ENCODE data around the gene RBFOX1. TPM values are rescaled to one million over a fixed set of nuclear protein-coding genes. Genes with fewer than 3 reads are reported as not detected.

The RBFOX1 gene
- total and polyA plus RNA-seq, 10 of the 15 experiments (the other 5 are each of a cell fraction or from before 2014, with no cell fraction given), result 0.87 TPM; not detected in 9

DNA sequence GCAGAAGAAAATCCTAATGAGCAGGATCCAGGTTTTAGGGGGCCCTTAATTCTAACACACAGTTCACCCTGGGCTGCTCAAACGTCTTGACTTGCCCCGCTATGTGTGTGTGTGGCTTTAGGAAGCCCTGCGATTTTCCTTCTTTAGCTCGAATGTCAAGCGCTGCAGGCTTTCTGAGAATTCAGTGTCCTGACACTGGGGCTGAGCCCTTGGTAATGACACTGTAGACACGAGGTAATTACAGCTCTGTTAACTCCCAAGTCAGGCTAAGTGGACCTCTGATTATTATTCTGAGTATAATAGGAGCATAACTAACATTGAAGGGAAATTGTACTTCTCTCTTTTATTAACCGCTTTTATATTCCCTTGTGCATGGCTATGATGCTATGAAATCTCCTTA lies 202.1 kb downstream of the RBFOX1 start (continued):
- TF ChIP-seq, protein P1, sequence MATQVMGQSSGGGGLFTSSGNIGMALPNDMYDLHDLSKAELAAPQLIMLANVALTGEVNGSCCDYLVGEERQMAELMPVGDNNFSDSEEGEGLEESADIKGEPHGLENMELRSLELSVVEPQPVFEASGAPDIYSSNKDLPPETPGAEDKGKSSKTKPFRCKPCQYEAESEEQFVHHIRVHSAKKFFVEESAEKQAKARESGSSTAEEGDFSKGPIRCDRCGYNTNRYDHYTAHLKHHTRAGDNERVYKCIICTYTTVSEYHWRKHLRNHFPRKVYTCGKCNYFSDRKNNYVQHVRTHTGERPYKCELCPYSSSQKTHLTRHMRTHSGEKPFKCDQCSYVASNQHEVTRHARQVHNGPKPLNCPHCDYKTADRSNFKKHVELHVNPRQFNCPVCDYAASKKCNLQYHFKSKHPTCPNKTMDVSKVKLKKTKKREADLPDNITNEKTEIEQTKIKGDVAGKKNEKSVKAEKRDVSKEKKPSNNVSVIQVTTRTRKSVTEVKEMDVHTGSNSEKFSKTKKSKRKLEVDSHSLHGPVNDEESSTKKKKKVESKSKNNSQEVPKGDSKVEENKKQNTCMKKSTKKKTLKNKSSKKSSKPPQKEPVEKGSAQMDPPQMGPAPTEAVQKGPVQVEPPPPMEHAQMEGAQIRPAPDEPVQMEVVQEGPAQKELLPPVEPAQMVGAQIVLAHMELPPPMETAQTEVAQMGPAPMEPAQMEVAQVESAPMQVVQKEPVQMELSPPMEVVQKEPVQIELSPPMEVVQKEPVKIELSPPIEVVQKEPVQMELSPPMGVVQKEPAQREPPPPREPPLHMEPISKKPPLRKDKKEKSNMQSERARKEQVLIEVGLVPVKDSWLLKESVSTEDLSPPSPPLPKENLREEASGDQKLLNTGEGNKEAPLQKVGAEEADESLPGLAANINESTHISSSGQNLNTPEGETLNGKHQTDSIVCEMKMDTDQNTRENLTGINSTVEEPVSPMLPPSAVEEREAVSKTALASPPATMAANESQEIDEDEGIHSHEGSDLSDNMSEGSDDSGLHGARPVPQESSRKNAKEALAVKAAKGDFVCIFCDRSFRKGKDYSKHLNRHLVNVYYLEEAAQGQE (IDR thresholded peaks at IDR 0.05; ENCODE audit: low read depth, low read length), result no peak

DNA sequence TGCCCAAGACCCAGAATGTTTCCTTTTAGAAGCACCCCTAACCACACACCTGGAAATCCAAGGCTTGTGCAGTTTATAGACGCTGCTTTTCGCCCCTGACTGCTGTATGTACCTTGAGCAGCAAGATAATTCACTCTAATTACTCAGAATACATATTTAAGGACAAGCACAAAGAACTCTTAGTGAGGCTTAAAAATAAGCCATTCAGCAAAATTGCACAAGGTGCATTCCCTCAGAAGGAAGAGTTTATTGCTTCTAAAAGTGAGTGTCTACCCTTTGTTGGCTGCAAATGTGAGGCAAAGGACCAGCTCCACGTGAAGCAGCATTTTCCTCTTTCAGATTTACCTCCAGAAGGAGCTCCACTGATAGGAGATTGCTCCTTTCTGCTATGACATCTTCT lies 208.4 kb downstream of the RBFOX1 start:
- Histone ChIP-seq H3K79me2 (ENCODE audit: control insufficient read depth, insufficient read depth, low read length) (no peaks in the 10 kb centered on the region), H3K27ac (ENCODE audit: control insufficient read depth, insufficient read depth) (no peak overlapping the region), H3K9ac (ENCODE audit: control insufficient read depth, insufficient read depth, low read length) (no peak overlapping the region), H3K4me3 (no peak overlapping the region), H4K20me1 (ENCODE audit: control insufficient read depth, insufficient read depth) (no peaks in the 10 kb centered on the region), H3K27me3 (replicated peaks in 1 of 2; ENCODE audit: control insufficient read depth in 2 of 2, insufficient read depth in 2 of 2, low read length in 1 of 2) (no peaks in the 10 kb centered on the region), H3K36me3 (ENCODE audit: control insufficient read depth in 2 of 2, insufficient read depth in 2 of 2, low read length in 1 of 2) (no peaks in the 10 kb centered on the region), H3K4me2 (ENCODE audit: control insufficient read depth, insufficient read depth) (no peak overlapping the region), H3K4me1 (ENCODE audit: control insufficient read depth, insufficient read depth, low read length) (no peaks in the 10 kb centered on the region), H2AFZ (ENCODE audit: control insufficient read depth, low read depth, low read length) (no peak overlapping the region), H3K9me3 (replicated peaks; ENCODE audit: control insufficient read depth, insufficient read depth, low read length) (no peaks in the 10 kb centered on the region; the same call in 2 of the 3 replicates)
- ChIA-PET CTCF (no interaction called here), POLR2A (no interaction called here), RAD21 (ENCODE audit: unreplicated experiment) (no interaction called here), SMC1A (ENCODE audit: uncharacterized antibody, unreplicated experiment) (interaction anchor here (0.7 kb wide), 1 partner anchor 43 kb away, joined by 3 read pairs; no protein-coding TSS in a partner anchor)
- ATAC-seq (no peak), DNase-seq (ENCODE audit: low read depth, low spot score) (no peak), FAIRE-seq (no peak)
- in situ Hi-C loops (cut with MboI) (loop anchor here (10.0 kb wide), 1 partner anchor 64 kb away; no protein-coding TSS in a partner anchor), intact Hi-C loops (cut with micrococcal nuclease; ENCODE audit: unreplicated experiment) (no loop called here)
- TF ChIP-seq YBX1 (IDR thresholded peaks at IDR 0.05), result no peak
- TF ChIP-seq ZSCAN29 (IDR thresholded peaks at IDR 0.05), result no peak
- no peak for TF ChIP-seq SUPT20H (IDR thresholded peaks at IDR 0.05; ENCODE audit: borderline replicate concordance, control insufficient read depth, low read depth, low read length)
- TF ChIP-seq, protein P2, sequence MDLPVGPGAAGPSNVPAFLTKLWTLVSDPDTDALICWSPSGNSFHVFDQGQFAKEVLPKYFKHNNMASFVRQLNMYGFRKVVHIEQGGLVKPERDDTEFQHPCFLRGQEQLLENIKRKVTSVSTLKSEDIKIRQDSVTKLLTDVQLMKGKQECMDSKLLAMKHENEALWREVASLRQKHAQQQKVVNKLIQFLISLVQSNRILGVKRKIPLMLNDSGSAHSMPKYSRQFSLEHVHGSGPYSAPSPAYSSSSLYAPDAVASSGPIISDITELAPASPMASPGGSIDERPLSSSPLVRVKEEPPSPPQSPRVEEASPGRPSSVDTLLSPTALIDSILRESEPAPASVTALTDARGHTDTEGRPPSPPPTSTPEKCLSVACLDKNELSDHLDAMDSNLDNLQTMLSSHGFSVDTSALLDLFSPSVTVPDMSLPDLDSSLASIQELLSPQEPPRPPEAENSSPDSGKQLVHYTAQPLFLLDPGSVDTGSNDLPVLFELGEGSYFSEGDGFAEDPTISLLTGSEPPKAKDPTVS (IDR thresholded peaks at IDR 0.05; ENCODE audit: low read depth, low read length), result no peak
- TF ChIP-seq, protein P3, sequence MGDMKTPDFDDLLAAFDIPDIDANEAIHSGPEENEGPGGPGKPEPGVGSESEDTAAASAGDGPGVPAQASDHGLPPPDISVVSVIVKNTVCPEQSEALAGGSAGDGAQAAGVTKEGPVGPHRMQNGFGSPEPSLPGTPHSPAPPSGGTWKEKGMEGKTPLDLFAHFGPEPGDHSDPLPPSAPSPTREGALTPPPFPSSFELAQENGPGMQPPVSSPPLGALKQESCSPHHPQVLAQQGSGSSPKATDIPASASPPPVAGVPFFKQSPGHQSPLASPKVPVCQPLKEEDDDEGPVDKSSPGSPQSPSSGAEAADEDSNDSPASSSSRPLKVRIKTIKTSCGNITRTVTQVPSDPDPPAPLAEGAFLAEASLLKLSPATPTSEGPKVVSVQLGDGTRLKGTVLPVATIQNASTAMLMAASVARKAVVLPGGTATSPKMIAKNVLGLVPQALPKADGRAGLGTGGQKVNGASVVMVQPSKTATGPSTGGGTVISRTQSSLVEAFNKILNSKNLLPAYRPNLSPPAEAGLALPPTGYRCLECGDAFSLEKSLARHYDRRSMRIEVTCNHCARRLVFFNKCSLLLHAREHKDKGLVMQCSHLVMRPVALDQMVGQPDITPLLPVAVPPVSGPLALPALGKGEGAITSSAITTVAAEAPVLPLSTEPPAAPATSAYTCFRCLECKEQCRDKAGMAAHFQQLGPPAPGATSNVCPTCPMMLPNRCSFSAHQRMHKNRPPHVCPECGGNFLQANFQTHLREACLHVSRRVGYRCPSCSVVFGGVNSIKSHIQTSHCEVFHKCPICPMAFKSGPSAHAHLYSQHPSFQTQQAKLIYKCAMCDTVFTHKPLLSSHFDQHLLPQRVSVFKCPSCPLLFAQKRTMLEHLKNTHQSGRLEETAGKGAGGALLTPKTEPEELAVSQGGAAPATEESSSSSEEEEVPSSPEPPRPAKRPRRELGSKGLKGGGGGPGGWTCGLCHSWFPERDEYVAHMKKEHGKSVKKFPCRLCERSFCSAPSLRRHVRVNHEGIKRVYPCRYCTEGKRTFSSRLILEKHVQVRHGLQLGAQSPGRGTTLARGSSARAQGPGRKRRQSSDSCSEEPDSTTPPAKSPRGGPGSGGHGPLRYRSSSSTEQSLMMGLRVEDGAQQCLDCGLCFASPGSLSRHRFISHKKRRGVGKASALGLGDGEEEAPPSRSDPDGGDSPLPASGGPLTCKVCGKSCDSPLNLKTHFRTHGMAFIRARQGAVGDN (IDR thresholded peaks at IDR 0.05), result no peak
- no peak for TF ChIP-seq BACH1 (IDR thresholded peaks at IDR 0.05; ENCODE audit: borderline replicate concordance)
- no peak for TF ChIP-seq ESRRA (IDR thresholded peaks at IDR 0.05; ENCODE audit: low read length)
- no peak for TF ChIP-seq EZH2 (IDR thresholded peaks at IDR 0.05; ENCODE audit: borderline replicate concordance, control insufficient read depth, low read depth, low read length)
- TF ChIP-seq RAD21 (IDR thresholded peaks at IDR 0.05; ENCODE audit: insufficient read depth, low read depth, low read length), result no peak
- no TSS peak for BruUV-seq (replicated peaks)
- 0% methylated on average over 3 of the region's 3 CpGs for WGBS (ENCODE audit: insufficient coverage, insufficient replicate concordance, low lambda C conversion rate, missing lambda C conversion rate)

Measured in GM12878 (cell line).